Karpas-422 (cell line): Measurements from ENCODE around the gene ACIN1. TPM values are rescaled to one million over a fixed set of nuclear protein-coding genes. Genes with fewer than 3 reads are reported as not detected.
A peak's percentile ranks its signal among the peaks of the same experiment; 100 is the strongest.

ENCODE experiments used
- DNase-seq: peaks from one replicate; pipeline ENCODE4 v3.0.0-alpha.2; 2015
- H2AFZ ChIP-seq: fragments of 200-600 bp; sonication (generic); 2 replicates; pipeline ENCODE4 v1.6.1; 2014; ENCODE audit warnings: antibody characterized with exemption, low read length, mixed read lengths
- H3K27ac ChIP-seq: fragments of 200-600 bp; sonication (generic); 2 replicates; pipeline ENCODE4 v1.5.1; 2014; ENCODE audit warnings: mild to moderate bottlenecking, low read length, moderate library complexity
- H3K27me3 ChIP-seq: fragments of 200-600 bp; sonication (generic); 2 replicates; pipeline ENCODE4 v1.6.1; 2014; ENCODE audit warnings: low read length, mixed read lengths
- H3K36me3 ChIP-seq: fragments of 200-600 bp; sonication (generic); 2 replicates; pipeline ENCODE4 v1.6.1; 2014; ENCODE audit warnings: low read length, mixed read lengths; ENCODE audit not compliant: insufficient read depth
- H3K4me1 ChIP-seq: fragments of 200-600 bp; sonication (generic); 2 replicates; pipeline ENCODE4 v1.6.1; 2014; ENCODE audit warnings: mild to moderate bottlenecking, low read length, mixed read lengths
- H3K4me2 ChIP-seq: fragments of 200-600 bp; sonication (generic); 2 replicates; pipeline ENCODE4 v1.6.1; 2014; ENCODE audit warnings: low read length, low read depth, mild to moderate bottlenecking; ENCODE audit not compliant: poor library complexity, severe bottlenecking
- H3K4me3 ChIP-seq: fragments of 200-600 bp; sonication (generic); 2 replicates; pipeline ENCODE4 v1.5.1; 2014; ENCODE audit warnings: mild to moderate bottlenecking, antibody characterized with exemption, low read length, mixed read lengths
- H3K79me2 ChIP-seq: fragments of 200-600 bp; sonication (generic); 2 replicates; pipeline ENCODE4 v1.6.1; 2014; ENCODE audit warnings: mild to moderate bottlenecking, low read length, mixed read lengths
- H3K9ac ChIP-seq: fragments of 200-600 bp; sonication (generic); 2 replicates; pipeline ENCODE4 v1.6.0; 2014; ENCODE audit warnings: low read length
- H3K9me2 ChIP-seq: fragments of 200-600 bp; sonication (generic), shearing (Covaris generic); replicated peaks from 2 replicates; pipeline ENCODE4 v1.6.0; 2014; ENCODE audit warnings: mild to moderate bottlenecking, low read length, moderate library complexity; ENCODE audit not compliant: insufficient read depth
- H3K9me3 ChIP-seq: fragments of 300-700, 200-600 bp; sonication (generic); 2 replicates; pipeline ENCODE4 v1.6.1; 2014; ENCODE audit warnings: low read length, mixed read lengths
- H4K20me1 ChIP-seq: fragments of 200-600 bp; sonication (generic); 2 replicates; pipeline ENCODE4 v1.6.1; 2014; ENCODE audit warnings: mild to moderate bottlenecking, antibody characterized with exemption, low read length, low read depth; ENCODE audit not compliant: insufficient read depth
- total RNA-seq: library from RNA; depleted of rRNA; stranded (reverse); fragments of >200 nt; shearing (Covaris generic); gene quantifications from 2 replicates; pipeline ENCODE4 v1.2.3, GENCODE V29; 2014; ENCODE audit warnings: low replicate concordance; rRNA removed

Gene ACIN1
- total RNA-seq, 1 experiment from 2014 or later, result 125 TPM

DNA sequence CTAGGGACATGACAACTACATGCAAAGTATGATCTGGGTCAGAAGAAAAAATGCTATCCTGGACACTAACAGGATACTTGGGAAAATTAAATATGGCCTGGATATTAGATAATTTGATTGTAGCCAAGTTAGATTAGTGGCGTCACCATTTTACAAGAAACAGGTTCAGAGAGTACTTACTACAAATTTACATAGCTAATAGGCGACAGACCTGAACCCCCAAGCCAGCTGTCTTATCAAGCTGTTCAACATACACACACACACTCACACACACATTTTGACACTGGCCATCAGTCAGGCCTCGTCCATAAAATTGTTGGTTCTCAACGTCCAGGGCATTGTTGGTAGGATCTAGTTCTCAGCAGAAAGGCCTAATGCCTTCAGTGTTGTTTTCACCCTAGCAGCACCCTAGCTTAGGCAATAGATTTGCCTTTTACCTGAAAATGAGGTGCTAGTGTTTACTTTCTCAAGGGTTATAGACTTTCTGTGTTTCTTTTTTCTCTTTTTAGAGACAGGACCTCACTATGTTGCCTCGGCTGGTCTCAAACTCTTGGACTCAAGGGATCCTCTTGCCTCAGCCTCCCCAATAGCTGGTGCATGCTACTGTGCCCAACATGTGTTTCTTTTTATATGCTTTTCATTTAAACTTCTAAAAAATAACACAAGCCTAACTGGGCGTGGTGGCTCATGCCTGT, 81.7 kb downstream of the ACIN1 start:
- no peaks in the 10 kb centered on the region for H3K36me3 ChIP-seq
- no peak overlapping the region for H3K9ac ChIP-seq
- H3K4me1 ChIP-seq, result peaks cover 22% of the 10 kb centered on the region
- no peak overlapping the region for H3K27ac ChIP-seq
- H2AFZ ChIP-seq, result no peak overlapping the region
- no peaks in the 10 kb centered on the region for H4K20me1 ChIP-seq
- H3K9me3 ChIP-seq, result no peaks in the 10 kb centered on the region
- H3K9me2 ChIP-seq, result no peaks in the 10 kb centered on the region
- H3K4me3 ChIP-seq, result no peak overlapping the region
- no peaks in the 10 kb centered on the region for H3K27me3 ChIP-seq
- H3K4me2 ChIP-seq, result no peak overlapping the region
- no peak for DNase-seq
- H3K79me2 ChIP-seq, result no peaks in the 10 kb centered on the region

DNA sequence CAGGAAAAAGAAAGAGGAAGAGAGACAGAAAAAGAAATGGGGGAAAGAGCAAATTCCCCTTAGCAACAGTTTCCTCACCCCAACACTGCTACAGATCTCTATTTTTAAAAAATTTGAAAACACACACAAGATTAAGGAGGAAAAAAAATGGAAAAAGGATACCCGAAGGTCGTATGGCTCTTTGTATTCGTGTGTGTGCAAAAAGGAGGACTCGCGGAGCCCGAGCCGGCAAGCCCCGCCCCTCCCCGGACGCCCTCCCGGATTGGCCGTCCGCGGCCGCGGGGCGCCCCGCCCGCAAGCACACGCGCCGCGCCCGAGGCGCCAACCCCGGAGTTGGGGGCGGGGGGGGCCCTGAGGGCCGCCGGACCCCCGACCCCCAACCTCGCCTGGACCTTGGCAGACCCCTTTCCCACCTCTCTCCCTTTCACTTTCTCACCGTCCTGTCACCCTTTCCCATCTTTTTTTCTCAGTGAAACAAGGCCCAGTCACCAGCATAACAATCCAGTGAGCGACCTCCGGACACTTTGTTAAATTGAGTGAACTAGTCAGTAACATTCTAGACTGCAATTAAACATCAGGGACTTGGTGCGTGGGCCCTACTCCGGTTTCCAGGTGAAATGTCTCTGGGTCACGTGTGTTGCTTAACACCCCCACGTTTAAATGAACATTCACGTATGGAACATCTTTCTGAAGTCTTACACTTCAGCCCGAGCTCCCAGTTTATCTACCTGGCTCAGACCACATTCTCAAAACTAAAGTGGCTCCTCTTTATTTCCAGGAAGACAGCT, 84.8 kb downstream of the ACIN1 start, which contains the start of gene C14orf93:
TSS of gene C14orf93 (minus strand) at position 205 of the 788 bp plus-strand sequence. CDS start 11,120 bp downstream, outside the sequence.
- Histone ChIP-seq H2AFZ (peak within 1 kb of the TSS; percentile 100), H3K36me3 (no peaks in the 10 kb centered on the region), H3K9me2 (no peaks in the 10 kb centered on the region), H3K9me3 (no peaks in the 10 kb centered on the region), H3K4me3 (peak within 1 kb of the TSS; percentile 69), H4K20me1 (no peaks in the 10 kb centered on the region), H3K79me2 (0 out of 2 replicates have a peak, but pooled peaks cover 6% of the 10 kb centered on the region), H3K4me1 (peaks cover 44% of the 10 kb centered on the region), H3K27ac (peak within 1 kb of the TSS; percentile 63), H3K4me2 (peak within 1 kb of the TSS; percentile 89), H3K27me3 (no peaks in the 10 kb centered on the region), H3K9ac (peak within 1 kb of the TSS; percentile 67)
- DNase-seq, result peak; percentile 95

DNA sequence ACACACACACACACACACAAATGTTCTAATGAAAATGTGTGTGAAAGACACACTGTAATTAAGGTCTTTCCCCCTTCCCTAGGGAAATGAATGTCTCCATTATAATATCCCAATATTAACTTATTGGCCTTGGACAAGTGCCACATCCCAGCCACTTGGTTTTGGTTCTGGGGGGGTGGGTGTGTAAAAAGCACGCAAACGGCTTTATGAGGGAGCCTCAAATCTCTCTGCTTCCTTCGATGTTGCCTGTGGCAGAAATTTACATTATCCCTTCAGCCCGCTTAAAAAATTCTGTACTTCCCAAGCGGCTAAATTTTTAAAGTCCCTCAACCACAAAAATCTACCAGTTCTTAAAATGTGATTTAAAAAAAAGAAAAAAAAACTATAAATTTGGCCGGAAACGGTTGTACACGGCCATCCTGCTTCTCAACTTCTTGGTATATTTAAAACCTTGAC, 85.4 kb downstream of the ACIN1 start:
- Histone ChIP-seq H2AFZ (0 out of 2 replicates have a peak overlapping the region, but pooled peaks have one; percentile 15), H3K9me3 (no peaks in the 10 kb centered on the region), H3K79me2 (0 out of 2 replicates have a peak, but pooled peaks cover 6% of the 10 kb centered on the region), H4K20me1 (no peaks in the 10 kb centered on the region), H3K27me3 (no peaks in the 10 kb centered on the region), H3K4me1 (peaks cover 44% of the 10 kb centered on the region), H3K9ac (peak overlapping the region; percentile 67), H3K36me3 (no peaks in the 10 kb centered on the region), H3K4me3 (peak overlapping the region; percentile 69), H3K27ac (peak overlapping the region; percentile 63), H3K4me2 (peak overlapping the region; percentile 89), H3K9me2 (no peaks in the 10 kb centered on the region)
- peak; percentile 61 for DNase-seq

GRCh38 chr14:23008831-23009230, 86.1 kb downstream of the ACIN1 start:
- Histone ChIP-seq H3K27me3 (no peaks in the 10 kb centered on the region), H3K4me2 (peak overlapping the region; percentile 89), H3K27ac (peak overlapping the region; percentile 63), H2AFZ (peak overlapping the region; percentile 1; the same call in 1 of the 2 replicates), H3K36me3 (no peaks in the 10 kb centered on the region), H3K9me2 (no peaks in the 10 kb centered on the region), H4K20me1 (no peaks in the 10 kb centered on the region), H3K4me3 (peak overlapping the region; percentile 69), H3K79me2 (0 out of 2 replicates have a peak, but pooled peaks cover 6% of the 10 kb centered on the region), H3K9ac (peak overlapping the region; percentile 67), H3K9me3 (no peaks in the 10 kb centered on the region), H3K4me1 (peaks cover 44% of the 10 kb centered on the region)
- peak; percentile 75 for DNase-seq

Other genes starting within 250 kb of the ACIN1 start
- gene LRP10, start 223.4 kb downstream of the ACIN1 start, total RNA-seq, result 34.3 and 43.1 TPM in 2 replicates
- gene REM2, start 211.9 kb downstream of the ACIN1 start, total RNA-seq, result 0.51 TPM in 1 of 2 replicates, not detected in the other
- 67.7 and 79.1 TPM in 2 replicates for gene RBM23, start 176.0 kb downstream of the ACIN1 start, total RNA-seq
- 116 and 152 TPM in 2 replicates for gene PRMT5, start 165.8 kb downstream of the ACIN1 start, total RNA-seq
- 45.9 and 52.4 TPM in 2 replicates for gene HAUS4, start 138.0 kb downstream of the ACIN1 start, total RNA-seq
- not detected in 2 replicates for gene AJUBA, start 112.6 kb downstream of the ACIN1 start, total RNA-seq
- gene C14orf93, start 85.0 kb downstream of the ACIN1 start, total RNA-seq, result 21.6 and 43.2 TPM in 2 replicates
- 65.4 and 67.1 TPM in 2 replicates for gene PSMB5, start 60.2 kb downstream of the ACIN1 start, total RNA-seq
- gene PSMB11, start 52.9 kb downstream of the ACIN1 start, total RNA-seq, result not detected in 2 replicates
- gene CDH24, start 37.6 kb downstream of the ACIN1 start, total RNA-seq, result 0.34 and 1.0 TPM in 2 replicates
- 52.6 and 69.3 TPM in 2 replicates for gene C14orf119, start 369 bp upstream of the ACIN1 start, total RNA-seq
- not detected in 2 replicates for gene CIROP, start 9.9 kb upstream of the ACIN1 start, total RNA-seq
- gene CEBPE, start 24.1 kb upstream of the ACIN1 start, total RNA-seq, result 0.11 TPM in 1 of 2 replicates, not detected in the other
- 0.79 TPM in 1 of 2 replicates, not detected in the other for gene SLC7A8, start 88.5 kb upstream of the ACIN1 start, total RNA-seq
- gene RNF212B, start 142.8 kb upstream of the ACIN1 start, total RNA-seq, result not detected in 2 replicates
- 9.3 and 12.7 TPM in 2 replicates for gene HOMEZ, start 191.0 kb upstream of the ACIN1 start, total RNA-seq
- 48.3 and 70.4 TPM in 2 replicates for gene PPP1R3E, start 207.7 kb upstream of the ACIN1 start, total RNA-seq
- gene BCL2L2, start 211.7 kb upstream of the ACIN1 start, total RNA-seq, result 15.1 and 18.3 TPM in 2 replicates
- 126 and 195 TPM in 2 replicates for gene PABPN1, start 226.3 kb upstream of the ACIN1 start, total RNA-seq